Mesodermal cell (in vitro differentiated cells): ENCODE results near the gene TRIM9.

ENCODE experiments used
- H3K27ac ChIP-seq: 2 replicates; pipeline ENCODE4 v1.7.0; 2013; ENCODE audit warnings: mild to moderate bottlenecking, low read depth, low read length, moderate library complexity; ENCODE audit not compliant: severe bottlenecking
- H3K36me3 ChIP-seq: 2 replicates; pipeline ENCODE4 v1.7.1; 2013; ENCODE audit warnings: mild to moderate bottlenecking, low read length, moderate library complexity; ENCODE audit not compliant: control insufficient read depth, insufficient read depth
- H3K4me1 ChIP-seq: one replicate; pipeline ENCODE4 v1.7.1; 2013; ENCODE audit warnings: mild to moderate bottlenecking, low read length; ENCODE audit not compliant: insufficient read depth, control insufficient read depth, poor library complexity, severe bottlenecking
- H3K4me3 ChIP-seq: 2 replicates; pipeline ENCODE4 v1.7.0; 2013; ENCODE audit warnings: low read length, control low read depth, mild to moderate bottlenecking; ENCODE audit not compliant: insufficient read depth, poor library complexity, severe bottlenecking; ENCODE audit errors: extremely low read depth
- H3K9me3 ChIP-seq: 2 replicates; pipeline ENCODE4 v1.7.1; 2013; ENCODE audit warnings: mild to moderate bottlenecking, low read length, moderate library complexity; ENCODE audit not compliant: control insufficient read depth
- WGBS, 2 experiments: methylation state at CpG; one replicate each; pipeline ENCODE4 v1.1.5; 2013; ENCODE audit warnings: missing lambda C conversion rate in 2 of 2; ENCODE audit not compliant: insufficient coverage in 2 of 2; 5-methylcytosine and 5-hydroxymethylcytosine counted together

The TRIM9 gene

DNA sequence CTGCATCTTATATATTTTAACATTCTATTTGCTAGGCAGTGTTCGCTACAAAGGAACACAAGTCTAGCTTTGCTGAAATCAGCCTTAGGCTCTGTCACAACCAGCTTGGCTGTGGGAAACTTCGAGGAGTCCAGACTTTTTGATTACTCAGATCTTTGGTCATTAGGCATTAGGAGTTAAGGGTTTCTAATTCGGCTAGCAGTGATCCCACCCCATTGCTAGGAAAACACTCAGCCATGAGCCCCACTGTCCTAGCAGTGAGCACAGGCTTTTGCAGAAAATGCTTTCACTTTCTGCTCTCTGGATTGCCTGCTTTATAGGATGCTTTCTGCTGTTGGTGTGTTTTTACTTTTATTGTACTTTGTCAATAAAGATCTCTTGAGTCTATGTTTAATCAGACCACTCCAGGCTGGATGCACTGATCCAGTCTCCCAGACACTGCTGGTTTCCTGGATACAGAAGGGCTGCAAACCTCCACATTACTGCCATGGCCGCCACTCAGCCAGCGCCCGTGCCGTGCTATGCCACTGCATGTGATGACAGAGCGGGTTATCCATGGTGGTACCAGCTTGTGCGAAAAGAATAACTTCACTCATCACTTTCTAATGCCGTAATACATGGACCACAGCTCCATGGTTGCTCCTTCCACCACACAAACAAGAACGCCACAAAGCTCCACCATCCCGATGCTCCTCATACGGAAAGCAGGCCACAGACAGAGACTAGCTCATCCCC is 109.6 kb downstream of the TRIM9 start:
- H3K4me3 ChIP-seq: no peak overlapping the region
- no peaks in the 10 kb centered on the region for H3K4me1 ChIP-seq
- no peaks in the 10 kb centered on the region for H3K36me3 ChIP-seq
- no peak overlapping the region for H3K27ac ChIP-seq
- H3K9me3 ChIP-seq: no peaks in the 10 kb centered on the region
- 83 to 96% methylated on average over 4 to 8 of the region's 13 CpGs for WGBS, 2 experiments

DNA sequence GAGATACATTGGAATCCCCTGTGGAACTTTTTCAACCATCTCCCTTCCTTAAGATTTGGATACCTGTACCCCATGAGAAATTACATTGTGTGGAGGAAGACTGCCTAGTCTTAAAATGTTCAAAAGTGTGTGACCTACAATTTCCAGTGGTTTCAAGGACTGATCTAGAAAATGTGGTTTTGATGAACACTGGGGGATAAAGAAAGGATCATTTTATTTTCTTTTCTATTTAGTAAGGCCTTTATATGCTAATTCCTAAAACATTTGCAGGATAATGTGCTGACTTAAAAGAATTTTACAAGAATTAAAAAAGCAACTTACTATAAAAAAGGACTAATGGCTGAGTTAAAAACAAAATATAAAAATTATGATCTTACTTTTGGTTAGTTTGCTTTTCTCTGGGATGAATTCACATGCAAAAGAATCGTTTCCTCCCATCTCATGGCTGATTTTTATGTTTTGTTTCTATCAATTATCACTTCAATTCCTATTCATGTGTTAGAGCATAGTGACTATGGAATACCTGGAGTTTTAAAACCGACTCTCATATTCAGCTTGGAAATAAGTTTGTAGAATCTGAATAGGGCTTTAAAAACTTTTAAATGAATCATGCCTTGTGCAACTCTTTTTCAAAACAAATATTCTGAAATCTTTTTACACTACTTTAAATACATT is 110.7 kb downstream of the TRIM9 start:
- no peak overlapping the region for H3K27ac ChIP-seq
- no peaks in the 10 kb centered on the region for H3K4me1 ChIP-seq
- H3K36me3 ChIP-seq: no peaks in the 10 kb centered on the region
- WGBS, 2 experiments: no CpG with 5 or more reads among the region's 2 CpGs
- no peak overlapping the region for H3K4me3 ChIP-seq
- no peaks in the 10 kb centered on the region for H3K9me3 ChIP-seq

DNA sequence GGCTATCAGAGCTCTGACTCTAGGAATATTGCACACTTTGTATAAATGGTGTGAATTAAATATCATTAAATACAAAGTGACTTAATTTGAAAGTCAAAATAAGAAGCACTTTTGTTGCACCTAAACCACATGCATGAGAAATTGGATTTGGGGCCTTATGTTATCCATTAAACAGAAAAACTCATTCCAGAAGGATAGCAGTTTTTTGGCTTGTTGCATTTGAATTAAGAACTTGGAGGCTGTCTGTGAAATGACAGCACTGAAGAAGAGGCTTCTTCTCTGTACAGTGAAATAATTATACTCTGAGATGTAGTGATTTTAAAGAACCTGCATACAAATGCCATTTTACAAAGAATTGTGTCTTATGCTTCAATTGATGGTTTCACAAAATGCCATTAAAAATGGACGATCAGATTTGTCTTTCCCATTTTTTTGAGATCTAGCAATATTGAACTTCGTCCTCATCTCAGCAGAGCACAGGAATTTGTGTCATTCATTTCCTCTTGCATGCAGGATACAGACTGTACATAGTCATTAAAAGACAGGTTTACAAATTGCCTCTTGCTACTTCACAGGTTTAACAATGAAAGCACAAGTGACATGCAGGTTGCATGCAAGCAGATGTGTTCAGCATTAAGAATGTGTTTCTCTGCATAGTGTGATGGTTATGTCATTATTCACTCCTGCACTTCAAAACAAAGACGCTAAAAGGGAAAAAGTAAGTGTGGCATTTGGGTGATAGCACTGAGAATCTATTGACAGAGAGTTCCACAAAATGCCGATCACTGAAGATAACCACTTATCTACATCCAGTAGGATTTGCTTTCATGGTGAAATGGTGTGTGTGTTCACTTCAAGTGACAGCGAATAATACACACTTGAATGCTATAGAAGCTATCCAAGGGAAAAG is 114.7 kb downstream of the TRIM9 start:
- H3K4me1 ChIP-seq: no peaks in the 10 kb centered on the region
- no peak overlapping the region for H3K27ac ChIP-seq
- H3K4me3 ChIP-seq: no peak overlapping the region
- H3K9me3 ChIP-seq: no peaks in the 10 kb centered on the region
- 80 to 90% methylated on average over 2 of the region's 5 CpGs for WGBS, 2 experiments
- no peaks in the 10 kb centered on the region for H3K36me3 ChIP-seq

DNA sequence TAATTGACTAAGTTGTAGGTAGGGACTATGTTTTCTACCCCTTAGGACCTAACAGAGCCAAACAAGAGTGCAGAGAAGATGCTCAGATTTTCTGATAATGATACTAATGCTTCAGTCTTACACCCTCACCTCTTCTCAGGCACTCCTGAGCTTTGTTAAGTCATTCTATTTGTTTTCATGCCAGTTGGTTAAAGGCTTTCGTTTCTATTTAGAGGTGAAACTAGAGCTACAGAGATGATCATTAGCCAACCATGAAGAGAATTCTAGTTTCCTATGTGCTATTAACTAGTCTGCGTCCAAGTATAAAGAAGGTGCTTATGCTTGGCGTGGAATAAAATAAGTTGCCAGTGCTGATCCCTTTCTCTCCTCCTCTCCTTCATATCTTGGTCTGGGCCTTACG is 116.0 kb downstream of the TRIM9 start:
- WGBS, 2 experiments: 100% methylated on average over 2 of the region's 4 CpGs

DNA sequence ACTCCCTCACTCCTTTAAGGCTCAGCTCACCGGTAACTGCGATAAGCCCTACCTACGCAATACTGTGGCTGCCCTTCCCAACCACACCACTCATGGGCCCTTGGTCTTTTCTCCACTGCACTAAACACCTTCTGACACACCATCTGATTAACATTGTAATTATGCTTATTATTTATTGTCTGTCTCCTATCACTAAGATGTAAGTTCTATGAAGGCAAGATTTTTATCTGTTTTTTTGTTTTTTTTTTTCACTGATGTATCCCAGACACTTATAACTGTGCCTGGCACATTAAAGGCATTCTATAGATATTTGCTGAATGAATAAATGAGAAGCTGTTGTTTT is 116.4 kb downstream of the TRIM9 start:
- 92 to 95% methylated on average over 2 to 3 of the region's 3 CpGs for WGBS, 2 experiments
- H3K4me3 ChIP-seq: no peak overlapping the region

More for the DNA sequence above, 116.0 kb downstream of the TRIM9 start:
- H3K27ac ChIP-seq: no peak overlapping the region
- no peaks in the 10 kb centered on the region for H3K9me3 ChIP-seq
- H3K4me1 ChIP-seq: no peaks in the 10 kb centered on the region
- H3K4me3 ChIP-seq: no peak overlapping the region
- H3K36me3 ChIP-seq: no peaks in the 10 kb centered on the region

DNA sequence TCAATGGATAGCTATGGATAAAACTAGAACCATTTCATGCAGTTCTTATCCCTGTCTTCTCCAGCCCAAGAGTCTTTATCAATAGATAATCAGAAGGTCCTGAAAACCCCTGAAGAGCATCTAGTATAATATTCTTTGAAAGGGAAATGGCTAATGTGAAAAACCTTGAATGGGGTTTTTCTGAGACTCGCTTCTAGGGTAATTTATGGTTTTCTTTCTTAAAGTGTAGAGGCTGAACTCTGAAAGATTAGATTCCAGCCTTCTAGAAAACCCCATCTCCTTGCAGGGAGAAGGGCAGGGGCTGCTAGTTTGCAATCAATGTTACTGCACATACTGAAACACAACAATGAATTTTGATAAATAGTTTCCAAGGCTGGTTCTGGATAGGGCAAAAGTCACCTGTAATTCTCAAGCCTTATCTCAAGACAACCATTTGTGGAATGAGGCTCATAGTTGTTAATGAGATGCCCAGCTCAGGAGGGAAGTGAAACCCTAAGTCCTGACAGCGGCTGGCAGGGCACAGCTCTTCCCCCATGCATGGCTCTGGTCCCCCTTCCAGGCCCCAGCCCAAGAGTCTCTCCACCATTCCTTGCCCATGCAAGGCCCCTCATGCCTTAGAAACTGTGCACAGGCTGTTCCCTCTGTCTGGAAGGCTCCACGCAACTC is 116.9 kb downstream of the TRIM9 start:
- Histone ChIP-seq H3K36me3 (no peaks in the 10 kb centered on the region), H3K4me1 (no peaks in the 10 kb centered on the region), H3K4me3 (no peak overlapping the region), H3K27ac (no peak overlapping the region), H3K9me3 (no peaks in the 10 kb centered on the region)
- WGBS, 2 experiments: 91 to 92% methylated on average over 1 to 3 of the region's 3 CpGs

More for the DNA sequence above, 116.4 kb downstream of the TRIM9 start:
- H3K27ac ChIP-seq: no peak overlapping the region
- no peaks in the 10 kb centered on the region for H3K9me3 ChIP-seq
- H3K4me1 ChIP-seq: no peaks in the 10 kb centered on the region
- H3K36me3 ChIP-seq: no peaks in the 10 kb centered on the region

DNA sequence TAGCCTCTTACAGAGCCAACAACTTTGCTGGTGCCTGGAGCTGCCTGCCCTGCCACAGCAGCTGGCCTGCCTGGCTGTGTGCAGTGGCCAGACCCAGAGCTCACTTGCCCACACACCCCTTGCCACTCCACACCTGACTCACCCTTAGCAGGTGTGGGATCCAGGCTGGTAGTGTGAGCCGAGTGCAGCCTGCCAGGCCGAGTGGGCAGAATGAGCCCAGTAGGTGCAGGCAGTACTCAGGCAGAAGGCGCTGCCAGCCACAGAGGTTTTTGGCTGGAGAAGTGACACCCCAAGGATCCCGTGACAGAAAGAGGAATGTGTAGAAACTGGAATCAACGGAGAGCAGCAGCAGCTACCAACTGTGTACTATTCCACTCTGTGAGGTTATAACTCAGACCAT is 120.8 kb downstream of the TRIM9 start:
- no peak overlapping the region for H3K4me3 ChIP-seq
- no peak overlapping the region for H3K27ac ChIP-seq
- no peaks in the 10 kb centered on the region for H3K4me1 ChIP-seq
- WGBS, 2 experiments: 70 to 92% methylated on average over 3 to 4 of the region's 5 CpGs
- no peaks in the 10 kb centered on the region for H3K9me3 ChIP-seq
- H3K36me3 ChIP-seq: no peaks in the 10 kb centered on the region

DNA sequence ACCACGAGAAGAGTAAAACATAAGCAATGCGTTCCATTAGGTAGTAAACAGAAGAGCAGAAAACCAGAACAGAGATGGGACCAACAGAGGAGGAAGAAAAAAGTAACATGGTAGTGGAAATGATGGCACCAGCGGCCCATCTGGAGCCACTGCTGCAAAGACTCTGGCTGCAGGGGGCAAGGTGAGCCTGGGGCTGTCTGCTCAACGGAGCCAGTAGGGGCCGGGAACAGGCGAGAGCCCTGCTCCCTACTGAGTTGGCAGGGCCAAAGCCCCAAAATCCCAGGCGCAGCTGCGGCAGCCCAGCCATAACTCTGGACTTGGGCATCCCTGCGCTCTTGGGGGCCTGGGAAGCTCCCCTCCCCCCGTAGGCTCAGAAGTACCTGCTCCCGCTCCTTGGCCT is 122.2 kb downstream of the TRIM9 start:
- Histone ChIP-seq H3K36me3 (no peaks in the 10 kb centered on the region), H3K9me3 (no peaks in the 10 kb centered on the region), H3K4me1 (no peaks in the 10 kb centered on the region), H3K27ac (no peak overlapping the region), H3K4me3 (no peak overlapping the region)
- WGBS, 2 experiments: 90% methylated on average over 10 to 11 of the region's 11 CpGs

DNA sequence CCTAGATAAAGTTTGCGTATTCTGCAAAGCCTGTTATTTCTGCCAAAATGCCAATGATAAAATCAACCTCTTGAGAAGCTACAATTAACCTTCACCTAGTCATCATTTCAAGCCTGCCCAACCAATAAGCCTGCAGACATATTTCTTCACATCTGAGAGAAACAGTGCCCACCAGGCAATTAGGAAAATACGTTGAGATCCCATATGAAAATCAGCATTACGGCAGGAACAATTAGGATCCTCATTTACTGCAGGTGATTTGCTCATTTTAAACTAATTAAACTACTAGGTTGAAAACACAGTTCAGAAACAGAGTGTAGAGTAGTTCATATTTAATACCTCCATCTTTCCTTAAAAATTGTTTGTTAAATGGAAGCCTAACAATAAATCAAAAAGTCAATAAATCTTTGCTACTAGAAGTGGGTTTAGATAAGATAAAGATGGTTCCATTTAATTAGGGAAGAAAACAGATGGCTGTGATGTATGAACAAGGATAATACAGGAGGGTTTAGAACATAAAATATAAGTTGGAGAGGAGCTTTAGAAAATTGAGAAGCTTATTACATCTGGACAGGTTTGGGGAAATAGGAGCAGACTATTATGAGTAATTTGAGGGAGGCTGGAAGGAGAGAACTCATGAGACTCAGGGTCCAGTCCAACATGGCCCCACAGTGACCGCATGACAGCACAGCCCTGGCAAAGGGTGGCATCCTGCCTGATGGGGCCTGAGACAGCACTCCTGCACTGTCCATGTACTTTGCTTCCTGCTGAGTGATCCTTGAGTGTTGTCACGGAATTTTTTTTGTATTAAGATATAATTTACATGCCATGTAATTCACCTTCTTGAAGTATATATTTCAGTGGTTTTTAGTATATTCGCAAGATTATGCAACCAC is 123.8 kb downstream of the TRIM9 start:
- H3K27ac ChIP-seq: no peak overlapping the region
- H3K4me3 ChIP-seq: no peak overlapping the region
- H3K36me3 ChIP-seq: no peaks in the 10 kb centered on the region
- 90 to 98% methylated on average over 3 of the region's 6 CpGs for WGBS, 2 experiments
- no peaks in the 10 kb centered on the region for H3K4me1 ChIP-seq
- H3K9me3 ChIP-seq: no peaks in the 10 kb centered on the region

DNA sequence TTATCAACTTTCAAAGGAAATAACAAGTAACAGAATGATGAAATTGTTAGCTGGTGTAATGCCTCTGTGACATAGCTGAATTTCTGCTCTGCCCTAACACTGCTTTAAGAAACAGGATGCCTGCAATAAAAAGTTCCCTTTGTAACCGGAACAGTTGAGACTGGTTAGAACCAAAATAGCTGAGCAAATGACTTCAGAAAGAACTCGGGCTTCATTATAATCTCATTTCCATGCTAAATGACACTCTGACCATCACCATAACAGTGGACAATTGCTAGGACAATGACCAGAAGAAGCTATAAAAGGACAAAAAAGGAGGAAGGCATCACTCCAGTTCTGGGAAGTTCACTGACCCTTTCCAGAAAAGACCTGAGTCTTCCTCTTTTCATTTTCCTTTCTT is 127.1 kb downstream of the TRIM9 start:
- no peaks in the 10 kb centered on the region for H3K4me1 ChIP-seq
- no peaks in the 10 kb centered on the region for H3K36me3 ChIP-seq
- no peak overlapping the region for H3K4me3 ChIP-seq
- H3K27ac ChIP-seq: no peak overlapping the region
- WGBS, 2 experiments: 83 to 89% methylated on average over 1 to 2 of the region's 2 CpGs
- no peaks in the 10 kb centered on the region for H3K9me3 ChIP-seq
